B cell (primary cell): ENCODE results near the gene ANTXR1.

ENCODE experiments used
- EZH2 ChIP-seq: IDR thresholded peaks from 2 replicates; pipeline ENCODE4 v1.6.1; 2012; ENCODE audit warnings: borderline replicate concordance, low read depth, mild to moderate bottlenecking, moderate library complexity, low read length; ENCODE audit not compliant: insufficient read depth, poor library complexity, severe bottlenecking
- TF ChIP-seq, protein P1 (sequence below): fragments of 200-600 bp; IDR thresholded peaks from one replicate; pipeline ENCODE4 v1.8.0; 2022; ENCODE audit warnings: antibody characterized with exemption, mild to moderate bottlenecking

DNA sequence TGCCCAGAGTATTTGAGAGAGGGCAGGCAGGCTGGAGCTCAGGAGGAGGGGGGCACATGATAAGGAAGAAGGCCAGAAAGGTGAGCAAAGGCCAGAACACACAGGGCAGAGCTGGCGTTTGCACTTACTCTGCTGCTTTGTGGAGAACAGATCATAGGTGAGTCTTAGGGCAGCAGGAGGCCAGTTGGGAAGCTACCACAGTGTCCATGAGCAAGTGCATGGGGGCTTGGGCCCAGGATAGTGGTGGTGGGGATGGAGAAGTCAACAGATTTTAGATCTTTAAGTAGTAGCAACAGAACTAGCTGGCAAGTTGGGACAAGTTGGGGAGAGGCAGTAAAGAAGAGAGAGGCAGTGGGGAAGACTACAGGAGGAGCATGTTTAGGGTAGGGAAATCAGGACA lies 168.0 kb downstream of the ANTXR1 start:
- TF ChIP-seq, protein P1, sequence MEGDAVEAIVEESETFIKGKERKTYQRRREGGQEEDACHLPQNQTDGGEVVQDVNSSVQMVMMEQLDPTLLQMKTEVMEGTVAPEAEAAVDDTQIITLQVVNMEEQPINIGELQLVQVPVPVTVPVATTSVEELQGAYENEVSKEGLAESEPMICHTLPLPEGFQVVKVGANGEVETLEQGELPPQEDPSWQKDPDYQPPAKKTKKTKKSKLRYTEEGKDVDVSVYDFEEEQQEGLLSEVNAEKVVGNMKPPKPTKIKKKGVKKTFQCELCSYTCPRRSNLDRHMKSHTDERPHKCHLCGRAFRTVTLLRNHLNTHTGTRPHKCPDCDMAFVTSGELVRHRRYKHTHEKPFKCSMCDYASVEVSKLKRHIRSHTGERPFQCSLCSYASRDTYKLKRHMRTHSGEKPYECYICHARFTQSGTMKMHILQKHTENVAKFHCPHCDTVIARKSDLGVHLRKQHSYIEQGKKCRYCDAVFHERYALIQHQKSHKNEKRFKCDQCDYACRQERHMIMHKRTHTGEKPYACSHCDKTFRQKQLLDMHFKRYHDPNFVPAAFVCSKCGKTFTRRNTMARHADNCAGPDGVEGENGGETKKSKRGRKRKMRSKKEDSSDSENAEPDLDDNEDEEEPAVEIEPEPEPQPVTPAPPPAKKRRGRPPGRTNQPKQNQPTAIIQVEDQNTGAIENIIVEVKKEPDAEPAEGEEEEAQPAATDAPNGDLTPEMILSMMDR = no peak
- no peak for TF ChIP-seq EZH2
